ENCODE measurements around the gene GRM1.

DNA sequence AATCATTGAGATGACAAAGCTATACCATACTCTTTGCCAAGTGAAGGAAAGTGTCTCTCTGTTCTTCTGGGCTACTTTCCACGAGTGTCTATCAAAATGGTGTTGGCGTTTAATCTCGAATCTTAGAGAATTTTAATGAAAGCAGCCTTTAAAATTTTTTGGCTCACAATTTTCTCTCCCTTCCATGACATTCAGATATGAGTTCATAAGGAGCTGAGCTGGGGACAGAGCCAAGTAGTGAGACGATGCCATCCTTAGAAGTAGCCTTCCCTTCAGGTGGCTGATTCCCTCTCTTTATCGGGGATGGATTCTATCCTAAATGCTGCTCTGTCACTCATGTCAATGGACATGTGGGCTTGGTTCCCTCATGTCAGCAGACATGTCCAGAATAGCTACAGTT lies 132.8 kb downstream of the GRM1 start:
- no peak for TF ChIP-seq EZH2 (IDR thresholded peaks at IDR 0.05; ENCODE audit: borderline replicate concordance, low read length)
- TF ChIP-seq, protein P1, sequence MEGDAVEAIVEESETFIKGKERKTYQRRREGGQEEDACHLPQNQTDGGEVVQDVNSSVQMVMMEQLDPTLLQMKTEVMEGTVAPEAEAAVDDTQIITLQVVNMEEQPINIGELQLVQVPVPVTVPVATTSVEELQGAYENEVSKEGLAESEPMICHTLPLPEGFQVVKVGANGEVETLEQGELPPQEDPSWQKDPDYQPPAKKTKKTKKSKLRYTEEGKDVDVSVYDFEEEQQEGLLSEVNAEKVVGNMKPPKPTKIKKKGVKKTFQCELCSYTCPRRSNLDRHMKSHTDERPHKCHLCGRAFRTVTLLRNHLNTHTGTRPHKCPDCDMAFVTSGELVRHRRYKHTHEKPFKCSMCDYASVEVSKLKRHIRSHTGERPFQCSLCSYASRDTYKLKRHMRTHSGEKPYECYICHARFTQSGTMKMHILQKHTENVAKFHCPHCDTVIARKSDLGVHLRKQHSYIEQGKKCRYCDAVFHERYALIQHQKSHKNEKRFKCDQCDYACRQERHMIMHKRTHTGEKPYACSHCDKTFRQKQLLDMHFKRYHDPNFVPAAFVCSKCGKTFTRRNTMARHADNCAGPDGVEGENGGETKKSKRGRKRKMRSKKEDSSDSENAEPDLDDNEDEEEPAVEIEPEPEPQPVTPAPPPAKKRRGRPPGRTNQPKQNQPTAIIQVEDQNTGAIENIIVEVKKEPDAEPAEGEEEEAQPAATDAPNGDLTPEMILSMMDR (conservative IDR thresholded peaks at IDR 0.05 in 1 of 2, IDR thresholded peaks at IDR 0.05 in 1 of 2; ENCODE audit: extremely low read depth in 1 of 2, insufficient read depth in 1 of 2, low read depth in 1 of 2, low read length in 2 of 2): no peak
